A549 (cell line): ENCODE results near the gene OSBPL3.

ENCODE experiments used
- HOXA7 ChIP-seq: fragments of 250-450 bp; sonication (Bioruptor Pico); IDR thresholded peaks from 2 replicates; pipeline ENCODE4 v1.5.0; 2020; ENCODE audit warnings: mild to moderate bottlenecking, moderate library complexity
- KDM5A ChIP-seq: fragments of 200-600 bp; sonication (generic); IDR thresholded peaks from 2 replicates; pipeline ENCODE4 v1.6.1; 2016; ENCODE audit warnings: antibody characterized with exemption, mild to moderate bottlenecking
- MAFK ChIP-seq: fragments of 450-650 bp; IDR thresholded peaks from 2 replicates; pipeline ENCODE4 v1.6.1; 2014; ENCODE audit not compliant: partially characterized antibody
- TF ChIP-seq, protein P1 (sequence below): fragments of >200 bp; sonication (Bioruptor Twin); formaldehyde crosslinking; IDR thresholded peaks from 3 replicates; pipeline ENCODE4 v1.5.1; 2016

DNA sequence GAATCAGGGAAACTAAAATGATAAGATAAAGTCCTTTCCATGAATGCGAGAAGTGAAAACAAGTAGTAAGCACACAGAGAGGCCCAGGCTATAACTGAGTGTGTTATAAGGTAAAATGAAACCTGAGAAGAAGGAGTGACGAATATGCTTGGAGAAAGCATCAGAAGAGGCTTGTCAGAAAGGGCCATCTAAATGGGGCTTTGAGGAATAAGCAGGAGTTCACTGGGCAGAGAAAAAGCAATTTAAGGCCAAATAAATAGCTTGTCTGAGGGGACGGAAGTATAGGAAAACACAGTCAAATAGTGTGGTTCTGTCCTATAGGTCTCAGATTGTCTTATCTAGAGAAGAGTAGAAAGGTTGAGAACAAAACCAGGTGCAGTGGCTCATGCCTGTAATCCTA lies 163.1 kb downstream of the OSBPL3 start:
- TF ChIP-seq, protein P1, sequence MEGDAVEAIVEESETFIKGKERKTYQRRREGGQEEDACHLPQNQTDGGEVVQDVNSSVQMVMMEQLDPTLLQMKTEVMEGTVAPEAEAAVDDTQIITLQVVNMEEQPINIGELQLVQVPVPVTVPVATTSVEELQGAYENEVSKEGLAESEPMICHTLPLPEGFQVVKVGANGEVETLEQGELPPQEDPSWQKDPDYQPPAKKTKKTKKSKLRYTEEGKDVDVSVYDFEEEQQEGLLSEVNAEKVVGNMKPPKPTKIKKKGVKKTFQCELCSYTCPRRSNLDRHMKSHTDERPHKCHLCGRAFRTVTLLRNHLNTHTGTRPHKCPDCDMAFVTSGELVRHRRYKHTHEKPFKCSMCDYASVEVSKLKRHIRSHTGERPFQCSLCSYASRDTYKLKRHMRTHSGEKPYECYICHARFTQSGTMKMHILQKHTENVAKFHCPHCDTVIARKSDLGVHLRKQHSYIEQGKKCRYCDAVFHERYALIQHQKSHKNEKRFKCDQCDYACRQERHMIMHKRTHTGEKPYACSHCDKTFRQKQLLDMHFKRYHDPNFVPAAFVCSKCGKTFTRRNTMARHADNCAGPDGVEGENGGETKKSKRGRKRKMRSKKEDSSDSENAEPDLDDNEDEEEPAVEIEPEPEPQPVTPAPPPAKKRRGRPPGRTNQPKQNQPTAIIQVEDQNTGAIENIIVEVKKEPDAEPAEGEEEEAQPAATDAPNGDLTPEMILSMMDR = no peak
- no peak for TF ChIP-seq HOXA7
- TF ChIP-seq MAFK = no peak
- no peak for TF ChIP-seq KDM5A
